Natural killer cell (primary cell): ENCODE measurements around the gene SHISAL1. TPM values are rescaled to one million over a fixed set of nuclear protein-coding genes. Genes with fewer than 3 reads are reported as not detected.

Source experiments
- ATAC-seq, 3 donors: fragments of 150-1000 bp in 2 of 3; fragments of 200-7000 bp in 1 of 3; cut with Tn5 transposase; 1 replicate in 1 of 3; 2 replicates in 2 of 3; pipeline ENCODE4 v1.10.0; 2021; ENCODE audit warnings: mild to moderate bottlenecking in 2 of 3, moderate library complexity in 2 of 3
- DNase-seq, 2 donors: peaks; one replicate each; pipeline versions ENCODE4 v3.0.0 to v3.0.0-alpha.2; 2013 to 2021; ENCODE audit warnings: mixed read lengths in 1 of 2
- H3K27ac ChIP-seq: one replicate; pipeline ENCODE4 v1.5.1; 2013; ENCODE audit warnings: mild to moderate bottlenecking, low read length
- H3K27me3 ChIP-seq: one replicate; pipeline ENCODE4 v1.6.1; 2013; ENCODE audit warnings: low read length; ENCODE audit not compliant: control insufficient read depth, insufficient read depth
- H3K36me3 ChIP-seq: one replicate; pipeline ENCODE4 v1.6.1; 2013; ENCODE audit warnings: low read length; ENCODE audit not compliant: control insufficient read depth, insufficient read depth
- H3K4me1 ChIP-seq: one replicate; pipeline ENCODE4 v1.6.1; 2013; ENCODE audit warnings: low read length; ENCODE audit not compliant: control insufficient read depth, insufficient read depth
- H3K4me3 ChIP-seq: one replicate; pipeline ENCODE4 v1.5.1; 2013; ENCODE audit warnings: low read length
- H3K9me3 ChIP-seq: one replicate; pipeline ENCODE4 v1.6.1; 2013; ENCODE audit warnings: low read length; ENCODE audit not compliant: control insufficient read depth, insufficient read depth
- H3K27ac Mint-ChIP-seq, 2 donors: one replicate each; pipeline ENCODE4 v1.8.0; 2022; ENCODE audit warnings: mild to moderate bottlenecking in 2 of 2, mixed read lengths in 2 of 2, moderate library complexity in 1 of 2
- H3K27me3 Mint-ChIP-seq, 2 donors: one replicate each; pipeline ENCODE4 v1.8.0; 2022; ENCODE audit warnings: low read depth in 2 of 2, mixed read lengths in 2 of 2
- H3K36me3 Mint-ChIP-seq: one replicate; pipeline ENCODE4 v1.8.0; 2022; ENCODE audit warnings: mixed read lengths
- H3K4me1 Mint-ChIP-seq, 2 donors: one replicate each; pipeline ENCODE4 v1.8.0; 2022; ENCODE audit warnings: mixed read lengths in 2 of 2
- H3K4me3 Mint-ChIP-seq: one replicate; pipeline ENCODE4 v1.8.0; 2022; ENCODE audit warnings: mild to moderate bottlenecking, moderate library complexity, mixed read lengths
- H3K9me3 Mint-ChIP-seq, 2 donors: one replicate each; pipeline ENCODE4 v1.8.0; 2022; ENCODE audit warnings: mixed read lengths in 2 of 2
- CTCF ChIP-seq: fragments of 200-600 bp; IDR thresholded peaks from one replicate; pipeline ENCODE4 v1.8.0; 2022; ENCODE audit warnings: antibody characterized with exemption
- WGBS: methylation state at CpG from one replicate; pipeline ENCODE4 v1.1.7; 2013; ENCODE audit warnings: missing lambda C conversion rate; ENCODE audit not compliant: insufficient coverage; 5-methylcytosine and 5-hydroxymethylcytosine counted together
- intact Hi-C: fragments of 100-400 bp; cut with micrococcal nuclease; formaldehyde crosslinking; loops from one replicate; pipeline ENCODE4 v1.14.2; 2022
- total RNA-seq, 4 donors: library from RNA; stranded (reverse); fragments of 120-200 nt in 1 of 4; gene quantifications; one replicate each; pipeline versions ENCODE4 v1.2.3 to v1.2.4, GENCODE V29; 2013 to 2022

Gene SHISAL1
- total RNA-seq, 3 donors from 2014 or later (not counting 1 experiment from before 2014, with no cell fraction given): not detected

GRCh38 chr22:44273175-44273574, 39.6 kb downstream of the SHISAL1 start:
- ATAC-seq (no peak), DNase-seq (no peak)
- Histone ChIP-seq H3K27ac (no peak overlapping the region), H3K4me3 (no peak overlapping the region), H3K27me3 (no peaks in the 10 kb centered on the region), H3K9me3 (no peaks in the 10 kb centered on the region), H3K4me1 (no peaks in the 10 kb centered on the region), H3K36me3 (no peaks in the 10 kb centered on the region)
- 35% methylated on average over 3 of the region's 5 CpGs for WGBS
- H3K36me3 Mint-ChIP-seq: no peaks in the 10 kb centered on the region
- H3K4me1 Mint-ChIP-seq: no peaks in the 10 kb centered on the region
- H3K27ac Mint-ChIP-seq: no peak overlapping the region
- intact Hi-C loops: no loop called here
- no peak overlapping the region for H3K4me3 Mint-ChIP-seq
- TF ChIP-seq CTCF: no peak
- H3K27me3 Mint-ChIP-seq: peaks cover 9 to 11% of the 10 kb centered on the region in 2 donors
- no peaks in the 10 kb centered on the region for H3K9me3 Mint-ChIP-seq

- 81% methylated on average over 5 of the region's 5 CpGs for WGBS
- Mint-ChIP-seq H3K36me3 (no peaks in the 10 kb centered on the region), H3K4me3 (no peak overlapping the region), H3K27ac (no peak overlapping the region), H3K27me3 (peaks cover 10 to 11% of the 10 kb centered on the region in 2 donors), H3K9me3 (no peaks in the 10 kb centered on the region), H3K4me1 (no peaks in the 10 kb centered on the region)
- Histone ChIP-seq H3K27ac (no peak overlapping the region), H3K4me1 (no peaks in the 10 kb centered on the region), H3K4me3 (no peak overlapping the region), H3K27me3 (no peaks in the 10 kb centered on the region), H3K9me3 (no peaks in the 10 kb centered on the region), H3K36me3 (no peaks in the 10 kb centered on the region)
- ATAC-seq (no peak), DNase-seq (no peak)
- TF ChIP-seq CTCF: no peak
- intact Hi-C loops: no loop called here
These were observed 40.4 kb downstream of the SHISAL1 start for GRCh38 chr22:44272401-44272771.

GRCh38 chr22:44271732-44272400, 40.9 kb downstream of the SHISAL1 start:
- H3K4me3 ChIP-seq: no peak overlapping the region
- ATAC-seq: no peak
- Mint-ChIP-seq H3K27me3 (peaks cover 10 to 11% of the 10 kb centered on the region in 2 donors), H3K4me1 (no peaks in the 10 kb centered on the region), H3K36me3 (no peaks in the 10 kb centered on the region), H3K4me3 (no peak overlapping the region), H3K27ac (no peak overlapping the region), H3K9me3 (no peaks in the 10 kb centered on the region)
- H3K4me1 ChIP-seq: no peaks in the 10 kb centered on the region
- intact Hi-C loops: no loop called here
- H3K36me3 ChIP-seq: no peaks in the 10 kb centered on the region
- DNase-seq: no peak
- H3K27ac ChIP-seq: no peak overlapping the region
- no peaks in the 10 kb centered on the region for H3K9me3 ChIP-seq
- no peaks in the 10 kb centered on the region for H3K27me3 ChIP-seq
- no peak for TF ChIP-seq CTCF
- 91% methylated on average over 11 of the region's 11 CpGs for WGBS

GRCh38 chr22:44271010-44271500, 41.7 kb downstream of the SHISAL1 start:
- no peaks in the 10 kb centered on the region for H3K9me3 Mint-ChIP-seq
- no peak overlapping the region for H3K27ac ChIP-seq
- TF ChIP-seq CTCF: no peak
- H3K27me3 ChIP-seq: no peaks in the 10 kb centered on the region
- no peaks in the 10 kb centered on the region for H3K4me1 ChIP-seq
- DNase-seq (no peak), ATAC-seq (no peak)
- no peaks in the 10 kb centered on the region for H3K36me3 ChIP-seq
- peaks cover 5 to 6% of the 10 kb centered on the region in 2 donors for H3K27me3 Mint-ChIP-seq
- H3K4me3 ChIP-seq: no peak overlapping the region
- no peak overlapping the region for H3K4me3 Mint-ChIP-seq
- no peaks in the 10 kb centered on the region for H3K36me3 Mint-ChIP-seq
- intact Hi-C loops: no loop called here
- H3K4me1 Mint-ChIP-seq: no peaks in the 10 kb centered on the region
- no peaks in the 10 kb centered on the region for H3K9me3 ChIP-seq
- H3K27ac Mint-ChIP-seq: no peak overlapping the region
